GM18909 (cell line): ENCODE data around the gene PATE3.

ENCODE experiments used
- ATAC-seq: cut with Tn5 transposase; IDR thresholded peaks from one replicate; pipeline ENCODE4 v1.9.1; 2021; ENCODE audit warnings: mild to moderate bottlenecking; ENCODE audit not compliant: unreplicated experiment, poor library complexity

Gene PATE3

GRCh38 chr11:125835748-125836147 lies 47.8 kb downstream of the PATE3 start:
- no peak for ATAC-seq
